Parathyroid adenoma (tissue), 2 donors: ENCODE results near the gene MECP2.

Experiments used
- H2AFZ ChIP-seq: fragments of 300-600 bp; sonication (generic); one replicate; pipeline ENCODE4 v1.7.0; 2017; ENCODE audit warnings: antibody characterized with exemption, mild to moderate bottlenecking
- H3K27ac ChIP-seq: fragments of 300-600 bp; sonication (generic); one replicate; pipeline ENCODE4 v1.7.0; 2017
- H3K27me3 ChIP-seq: fragments of 300-600 bp; sonication (generic); one replicate; pipeline ENCODE4 v1.7.0; 2017; ENCODE audit warnings: low read length; ENCODE audit not compliant: control insufficient read depth, insufficient read depth
- H3K36me3 ChIP-seq: fragments of 300-600 bp; sonication (generic); one replicate; pipeline ENCODE4 v1.7.0; 2017; ENCODE audit warnings: low read length; ENCODE audit not compliant: control insufficient read depth, insufficient read depth
- H3K4me1 ChIP-seq: fragments of 300-600 bp; sonication (generic); one replicate; pipeline ENCODE4 v1.7.0; 2017; ENCODE audit warnings: control low read depth
- H3K4me2 ChIP-seq: fragments of 300-600 bp; sonication (generic); one replicate; pipeline ENCODE4 v1.7.0; 2017; ENCODE audit warnings: low read length
- H3K4me3 ChIP-seq: fragments of 300-600 bp; sonication (generic); one replicate; pipeline ENCODE4 v1.7.0; 2017; ENCODE audit warnings: low read depth, low read length
- H3K79me2 ChIP-seq: fragments of 300-600 bp; sonication (generic); one replicate; pipeline ENCODE4 v1.7.0; 2017; ENCODE audit warnings: control low read depth
- H3K9ac ChIP-seq: fragments of 300-600 bp; sonication (generic); one replicate; pipeline ENCODE4 v1.7.0; 2017; ENCODE audit warnings: mild to moderate bottlenecking
- H3K9me3 ChIP-seq: fragments of 300-600 bp; sonication (generic); one replicate; pipeline ENCODE4 v1.7.0; 2017; ENCODE audit warnings: low read length; ENCODE audit not compliant: control insufficient read depth
- CTCF ChIP-seq: fragments of 300-600 bp; sonication (generic); IDR thresholded peaks from one replicate; pipeline ENCODE4 v1.7.0; 2017; ENCODE audit warnings: antibody characterized with exemption, mild to moderate bottlenecking
- donor health status: primary hyperparathyroidism.

Gene MECP2

GRCh38 chrX:154012336-154012991 is 85.1 kb downstream of the MECP2 start:
- no peak overlapping the region for H2AFZ ChIP-seq
- no peaks in the 10 kb centered on the region for H3K27me3 ChIP-seq
- H3K9ac ChIP-seq: no peak overlapping the region
- no peak overlapping the region for H3K4me3 ChIP-seq
- no peaks in the 10 kb centered on the region for H3K79me2 ChIP-seq
- no peak overlapping the region for H3K4me2 ChIP-seq
- TF ChIP-seq CTCF: no peak
- H3K36me3 ChIP-seq: no peaks in the 10 kb centered on the region
- no peaks in the 10 kb centered on the region for H3K4me1 ChIP-seq
- H3K9me3 ChIP-seq: no peaks in the 10 kb centered on the region
- H3K27ac ChIP-seq: no peak overlapping the region

GRCh38 chrX:154011376-154012335 is 85.9 kb downstream of the MECP2 start:
- Histone ChIP-seq H2AFZ (no peak overlapping the region), H3K9me3 (no peaks in the 10 kb centered on the region), H3K9ac (no peak overlapping the region), H3K4me2 (no peak overlapping the region), H3K4me1 (no peaks in the 10 kb centered on the region), H3K27ac (no peak overlapping the region), H3K27me3 (no peaks in the 10 kb centered on the region), H3K79me2 (no peaks in the 10 kb centered on the region), H3K4me3 (no peak overlapping the region), H3K36me3 (no peaks in the 10 kb centered on the region)
- TF ChIP-seq CTCF: no peak

- Histone ChIP-seq H2AFZ (no peak overlapping the region), H3K27ac (no peak overlapping the region), H3K36me3 (no peaks in the 10 kb centered on the region)
Observed at GRCh38 chrX:154010330-154011087, 87.0 kb downstream of the MECP2 start.

GRCh38 chrX:154008521-154008920 is 89.0 kb downstream of the MECP2 start:
- no peaks in the 10 kb centered on the region for H3K4me1 ChIP-seq
- no peaks in the 10 kb centered on the region for H3K36me3 ChIP-seq
- H3K4me3 ChIP-seq: no peak overlapping the region
- no peaks in the 10 kb centered on the region for H3K9me3 ChIP-seq
- H3K4me2 ChIP-seq: no peak overlapping the region
- H3K9ac ChIP-seq: no peak overlapping the region
- no peaks in the 10 kb centered on the region for H3K79me2 ChIP-seq
- no peak overlapping the region for H2AFZ ChIP-seq
- no peak for TF ChIP-seq CTCF
- no peak overlapping the region for H3K27ac ChIP-seq
- no peaks in the 10 kb centered on the region for H3K27me3 ChIP-seq

More at GRCh38 chrX:154010330-154011087, 87.0 kb downstream of the MECP2 start:
- Histone ChIP-seq H3K4me3 (no peak overlapping the region), H3K9ac (no peak overlapping the region), H3K4me1 (no peaks in the 10 kb centered on the region), H3K27me3 (no peaks in the 10 kb centered on the region), H3K4me2 (no peak overlapping the region), H3K9me3 (no peaks in the 10 kb centered on the region), H3K79me2 (no peaks in the 10 kb centered on the region)
- no peak for TF ChIP-seq CTCF
